Measurements from ENCODE around the gene EHBP1L1. TPM values are rescaled to one million over a fixed set of nuclear protein-coding genes. Genes with fewer than 3 reads are reported as not detected.

The EHBP1L1 gene
- total and polyA plus RNA-seq, 4 donors: 1.1 to 120 (median 10.0) TPM

- H3K36me3 ChIP-seq (ENCODE audit: control insufficient read depth in 4 of 4, insufficient read depth in 3 of 4, low read depth in 1 of 4, low read length in 3 of 4): peaks cover 1 to 11% (median 7%) of the 10 kb centered on the region in 4 donors
- TF ChIP-seq MAX (IDR thresholded peaks at IDR 0.05) (no peak), REST (IDR thresholded peaks at IDR 0.05) (no peak), RXRA (IDR thresholded peaks at IDR 0.05) (no peak), SP1 (IDR thresholded peaks at IDR 0.05) (no peak), EGR1 (IDR thresholded peaks at IDR 0.05; ENCODE audit: low read depth in 2 of 2) (no peak), NR2F2 (IDR thresholded peaks at IDR 0.05) (no peak), TAF1 (conservative IDR thresholded peaks at IDR 0.05) (no peak), ATF3 (IDR thresholded peaks at IDR 0.05) (no peak), FOXA1 (IDR thresholded peaks at IDR 0.05) (no peak), ZBTB33 (IDR thresholded peaks at IDR 0.05) (no peak), CTCF (IDR thresholded peaks at IDR 0.05; ENCODE audit: low read depth, low read length, missing input control) (no peak), YY1 (IDR thresholded peaks at IDR 0.05) (no peak), GABPA (IDR thresholded peaks at IDR 0.05 in 1 of 2, conservative IDR thresholded peaks at IDR 0.05 in 1 of 2) (no peak), HNF4A (conservative IDR thresholded peaks at IDR 0.05) (no peak), RAD21 (IDR thresholded peaks at IDR 0.05) (no peak), JUND (IDR thresholded peaks at IDR 0.05) (no peak)
- peak overlapping the region in 1 of 3 donors; percentile 51 for H3K4me3 ChIP-seq (ENCODE audit: low read depth in 1 of 3, low read length in 3 of 3)
- no peak for DNase-seq (ENCODE audit: low spot score)
- 57% methylated on average over 18 of the region's 18 CpGs for WGBS
- H3K9me3 ChIP-seq (ENCODE audit: control insufficient read depth in 4 of 4, low read length in 3 of 4): no peaks in the 10 kb centered on the region
- H3K27ac ChIP-seq (ENCODE audit: low read depth in 1 of 2, low read length in 2 of 2): peak overlapping the region; percentile 74 to 84
- H3K4me1 ChIP-seq (ENCODE audit: control insufficient read depth in 4 of 4, insufficient read depth in 4 of 4, low read length in 3 of 4): peaks cover 11 to 42% (median 26%) of the 10 kb centered on the region in 4 donors
- no peaks in the 10 kb centered on the region for H3K27me3 ChIP-seq (ENCODE audit: control insufficient read depth in 4 of 4, insufficient read depth in 4 of 4, low read length in 3 of 4)
- H3K9ac ChIP-seq (ENCODE audit: low read depth in 1 of 2, low read length in 2 of 2): peak overlapping the region in 1 of 2 donors; percentile 15
These were observed 34.5 kb upstream of the EHBP1L1 start for GRCh38 chr11:65541093-65541982.

Measured in liver (tissue), 9 donors.